WTC11 (cell line): ENCODE results near the gene PLPP7.

Source experiments
- CREB1 ChIP-seq: sonication (generic); formaldehyde crosslinking; IDR thresholded peaks from 2 replicates; pipeline ENCODE4 v1.8.0; 2023; ENCODE audit warnings: mild to moderate bottlenecking, missing genetic modification reagents
- MYBL2 ChIP-seq: sonication (generic); formaldehyde crosslinking; IDR thresholded peaks from 2 replicates; pipeline ENCODE4 v1.8.1; 2023; ENCODE audit warnings: mild to moderate bottlenecking, moderate library complexity, missing genetic modification reagents
- NR2C2 ChIP-seq: sonication (generic); formaldehyde crosslinking; IDR thresholded peaks from 2 replicates; pipeline ENCODE4 v1.8.0; 2022; ENCODE audit warnings: mild to moderate bottlenecking, missing genetic modification reagents
- SOX15 ChIP-seq: fragments of 250-450 bp; sonication (Bioruptor Pico); IDR thresholded peaks from 2 replicates; pipeline ENCODE4 v1.9.0; 2021; ENCODE audit warnings: mild to moderate bottlenecking
- ZNF263 ChIP-seq: sonication (generic); formaldehyde crosslinking; IDR thresholded peaks from 2 replicates; pipeline ENCODE4 v1.8.1; 2022; ENCODE audit warnings: low read depth, mild to moderate bottlenecking, moderate library complexity, missing genetic modification reagents
- TF ChIP-seq, protein P1 (sequence below): fragments of 200-600 bp; IDR thresholded peaks from 2 replicates; pipeline ENCODE4 v1.8.0; 2022; ENCODE audit warnings: antibody characterized with exemption
- TF ChIP-seq, protein P2 (sequence below): sonication (generic); formaldehyde crosslinking; IDR thresholded peaks from 2 replicates; pipeline ENCODE4 v1.8.1; 2023; ENCODE audit warnings: mild to moderate bottlenecking, missing genetic modification reagents, moderate library complexity
- TF ChIP-seq, protein P3 (sequence below): sonication (generic); formaldehyde crosslinking; IDR thresholded peaks from 2 replicates; pipeline ENCODE4 v1.8.1; 2022; ENCODE audit warnings: mild to moderate bottlenecking, missing genetic modification reagents, moderate library complexity, borderline replicate concordance

DNA sequence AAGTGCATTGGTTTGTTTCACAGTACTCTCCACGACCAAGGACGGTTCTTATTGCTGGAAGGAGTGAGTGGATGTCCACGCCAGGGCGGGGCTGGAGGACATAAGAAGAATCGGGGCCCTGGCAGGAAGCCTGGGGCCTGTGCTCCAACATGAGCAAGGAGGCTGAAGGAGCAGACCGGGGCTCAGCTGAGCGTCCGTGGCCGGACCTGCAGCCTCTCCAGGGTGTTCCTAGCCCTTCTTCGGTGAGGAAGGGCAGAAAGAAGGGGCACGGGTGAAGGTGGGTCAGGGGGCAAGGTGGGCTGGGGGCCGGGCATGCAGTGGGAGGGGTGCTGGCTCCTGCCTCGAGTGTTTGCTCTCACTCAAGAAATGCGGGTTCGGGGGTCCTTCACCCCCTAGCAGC lies 31.3 kb upstream of the PLPP7 start:
- TF ChIP-seq, protein P1, sequence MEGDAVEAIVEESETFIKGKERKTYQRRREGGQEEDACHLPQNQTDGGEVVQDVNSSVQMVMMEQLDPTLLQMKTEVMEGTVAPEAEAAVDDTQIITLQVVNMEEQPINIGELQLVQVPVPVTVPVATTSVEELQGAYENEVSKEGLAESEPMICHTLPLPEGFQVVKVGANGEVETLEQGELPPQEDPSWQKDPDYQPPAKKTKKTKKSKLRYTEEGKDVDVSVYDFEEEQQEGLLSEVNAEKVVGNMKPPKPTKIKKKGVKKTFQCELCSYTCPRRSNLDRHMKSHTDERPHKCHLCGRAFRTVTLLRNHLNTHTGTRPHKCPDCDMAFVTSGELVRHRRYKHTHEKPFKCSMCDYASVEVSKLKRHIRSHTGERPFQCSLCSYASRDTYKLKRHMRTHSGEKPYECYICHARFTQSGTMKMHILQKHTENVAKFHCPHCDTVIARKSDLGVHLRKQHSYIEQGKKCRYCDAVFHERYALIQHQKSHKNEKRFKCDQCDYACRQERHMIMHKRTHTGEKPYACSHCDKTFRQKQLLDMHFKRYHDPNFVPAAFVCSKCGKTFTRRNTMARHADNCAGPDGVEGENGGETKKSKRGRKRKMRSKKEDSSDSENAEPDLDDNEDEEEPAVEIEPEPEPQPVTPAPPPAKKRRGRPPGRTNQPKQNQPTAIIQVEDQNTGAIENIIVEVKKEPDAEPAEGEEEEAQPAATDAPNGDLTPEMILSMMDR, result no peak
- TF ChIP-seq, protein P2, sequence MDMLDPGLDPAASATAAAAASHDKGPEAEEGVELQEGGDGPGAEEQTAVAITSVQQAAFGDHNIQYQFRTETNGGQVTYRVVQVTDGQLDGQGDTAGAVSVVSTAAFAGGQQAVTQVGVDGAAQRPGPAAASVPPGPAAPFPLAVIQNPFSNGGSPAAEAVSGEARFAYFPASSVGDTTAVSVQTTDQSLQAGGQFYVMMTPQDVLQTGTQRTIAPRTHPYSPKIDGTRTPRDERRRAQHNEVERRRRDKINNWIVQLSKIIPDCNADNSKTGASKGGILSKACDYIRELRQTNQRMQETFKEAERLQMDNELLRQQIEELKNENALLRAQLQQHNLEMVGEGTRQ (CRISPR knock-in tag), result no peak
- TF ChIP-seq NR2C2 (CRISPR knock-in tag) (no peak), MYBL2 (CRISPR knock-in tag) (no peak), ZNF263 (CRISPR knock-in tag) (no peak), SOX15 (CRISPR knock-in tag) (no peak), CREB1 (CRISPR knock-in tag) (no peak)
- TF ChIP-seq, protein P3, sequence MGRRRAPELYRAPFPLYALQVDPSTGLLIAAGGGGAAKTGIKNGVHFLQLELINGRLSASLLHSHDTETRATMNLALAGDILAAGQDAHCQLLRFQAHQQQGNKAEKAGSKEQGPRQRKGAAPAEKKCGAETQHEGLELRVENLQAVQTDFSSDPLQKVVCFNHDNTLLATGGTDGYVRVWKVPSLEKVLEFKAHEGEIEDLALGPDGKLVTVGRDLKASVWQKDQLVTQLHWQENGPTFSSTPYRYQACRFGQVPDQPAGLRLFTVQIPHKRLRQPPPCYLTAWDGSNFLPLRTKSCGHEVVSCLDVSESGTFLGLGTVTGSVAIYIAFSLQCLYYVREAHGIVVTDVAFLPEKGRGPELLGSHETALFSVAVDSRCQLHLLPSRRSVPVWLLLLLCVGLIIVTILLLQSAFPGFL, result no peak
